ENCODE data around the gene SCNN1B.

The SCNN1B gene

DNA sequence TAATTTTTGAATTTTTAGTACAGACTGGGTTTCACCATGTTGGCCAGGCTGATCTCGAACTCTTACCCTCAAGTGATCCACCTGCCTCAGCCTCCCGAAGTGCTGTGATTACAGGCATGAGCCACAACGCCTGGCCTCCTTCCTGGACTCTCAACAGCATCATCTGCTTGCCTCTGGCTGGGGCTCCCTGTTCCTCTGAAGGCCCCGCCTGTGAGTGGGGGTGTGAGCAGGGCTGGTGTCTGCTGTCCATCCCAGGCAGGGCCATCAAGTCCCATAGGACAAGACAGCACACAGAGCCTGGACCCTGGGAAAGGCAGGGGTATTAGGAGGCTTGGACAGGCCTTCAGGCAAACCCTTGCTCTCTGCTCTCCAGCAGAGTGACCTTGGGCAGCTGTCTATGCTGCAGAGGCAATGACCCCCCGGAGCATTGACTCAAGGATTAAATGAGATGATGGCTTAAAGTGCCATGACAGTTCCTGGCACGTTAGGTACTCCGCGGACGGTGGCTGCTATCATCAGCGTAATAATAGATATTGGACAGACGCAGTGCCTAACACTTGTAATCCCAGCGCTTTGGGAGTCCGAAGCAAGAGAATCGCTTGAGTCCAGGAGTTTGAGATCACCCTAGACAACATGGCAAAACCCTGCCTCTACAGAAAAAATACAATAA, 19.2 kb downstream of the SCNN1B start:
- no peak for DNase-seq

DNA sequence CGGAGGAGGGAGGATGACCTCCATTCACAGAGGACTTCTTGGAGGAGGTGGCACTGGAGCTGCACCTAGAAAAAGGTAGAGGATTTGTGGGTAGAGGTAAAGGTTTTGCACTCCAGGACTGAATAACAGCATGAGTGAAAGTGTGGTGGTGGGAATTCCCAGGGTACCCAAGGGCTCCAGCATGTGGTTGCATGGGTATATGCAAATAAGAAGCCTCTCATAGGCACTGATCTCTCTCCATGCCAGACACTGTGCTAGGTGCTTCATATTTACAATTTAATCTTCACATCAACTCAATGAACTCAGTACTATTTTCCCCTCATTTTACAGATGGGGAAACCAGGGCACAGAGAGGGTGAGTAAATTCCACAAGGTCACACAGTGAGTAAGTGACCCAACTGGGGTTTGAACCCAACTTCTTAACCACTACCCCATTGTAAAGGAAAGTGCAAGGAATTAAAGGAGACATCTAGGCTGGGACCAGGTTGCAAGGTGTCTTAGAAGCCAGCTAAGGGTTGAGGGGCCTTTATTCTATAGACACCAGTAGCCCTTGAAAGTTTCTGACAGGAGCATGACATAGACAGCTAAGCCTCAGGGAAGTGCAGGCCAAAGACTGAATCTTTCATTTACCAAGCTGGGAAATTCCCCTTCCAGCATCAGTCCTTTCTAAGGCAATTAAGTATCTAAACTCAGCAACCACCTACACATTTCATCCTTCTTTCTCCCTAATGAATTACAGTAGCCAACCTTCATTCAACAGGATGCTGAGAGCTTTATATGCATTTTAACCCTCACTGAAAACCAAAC, 21.3 kb downstream of the SCNN1B start:
- no peak for DNase-seq

DNA sequence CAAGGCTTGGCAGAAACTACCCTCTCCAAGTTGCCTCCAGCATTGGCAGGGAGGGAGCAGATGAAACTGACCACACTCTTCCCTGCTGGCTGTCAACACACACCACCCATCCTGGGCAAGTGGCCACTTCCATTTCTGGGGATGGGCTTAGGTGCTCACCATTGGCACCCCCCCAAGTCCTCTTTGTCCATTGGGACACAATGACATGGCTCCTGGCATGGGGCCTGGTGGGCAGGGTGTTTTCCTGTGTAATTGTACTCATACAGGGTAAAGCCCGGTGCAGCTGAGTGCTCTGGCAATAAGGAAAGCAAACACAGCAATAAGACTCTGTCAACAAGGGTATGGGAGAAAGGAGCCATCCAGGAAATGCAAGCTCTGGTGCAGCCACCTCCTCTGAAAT, 22.6 kb downstream of the SCNN1B start:
- DNase-seq: no peak

GRCh38 chr16:23327836-23328235, 25.7 kb downstream of the SCNN1B start:
- no peak for DNase-seq

DNA sequence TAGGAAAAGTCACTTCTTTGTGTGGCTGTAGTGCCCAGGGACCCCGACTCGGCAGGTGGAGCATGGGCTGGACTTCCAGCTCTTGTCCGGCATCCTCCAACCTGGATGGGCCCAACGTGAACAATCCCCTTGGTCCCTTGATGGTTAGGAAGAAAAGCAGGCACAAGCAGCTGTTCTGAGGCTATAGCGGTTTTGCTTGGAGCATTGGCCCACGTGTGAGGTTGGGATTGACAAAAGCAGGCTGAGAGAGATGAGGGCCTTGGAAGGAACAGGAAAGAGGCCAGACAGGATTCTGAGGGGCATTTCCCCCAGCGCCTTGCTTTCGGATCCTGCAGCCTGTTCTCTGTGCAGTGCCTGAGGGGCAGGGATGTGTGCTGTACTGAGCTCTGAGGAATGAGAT, 28.1 kb downstream of the SCNN1B start:
- no peak for DNase-seq

- no peak for DNase-seq
These were observed 28.6 kb downstream of the SCNN1B start for GRCh38 chr16:23330583-23331249.

- no peak for DNase-seq
These were observed 31.0 kb downstream of the SCNN1B start for GRCh38 chr16:23333034-23333579.

GRCh38 chr16:23333831-23334456, 31.8 kb downstream of the SCNN1B start:
- no peak for DNase-seq

DNA sequence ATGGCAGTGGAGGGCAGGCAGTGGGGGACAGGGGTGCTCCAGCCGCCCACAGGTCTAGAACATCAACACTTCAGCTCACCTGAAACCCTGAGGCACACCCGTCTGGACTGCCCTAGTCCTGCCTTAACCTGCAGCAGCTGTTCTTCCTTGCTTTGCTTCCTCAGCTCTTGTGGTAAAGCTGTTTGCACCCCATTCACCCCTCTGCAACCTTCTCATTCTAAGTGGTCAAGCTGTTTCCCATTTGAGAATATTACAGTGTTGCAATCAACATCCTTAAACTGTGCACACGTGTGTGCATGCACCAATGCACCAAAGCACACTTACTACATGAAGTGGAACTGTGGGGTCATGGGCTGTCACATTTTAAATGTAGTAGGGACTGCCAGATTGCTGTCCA, 32.4 kb downstream of the SCNN1B start:
- DNase-seq: no peak

GRCh38 chr16:23334950-23335349, 32.8 kb downstream of the SCNN1B start:
- DNase-seq: no peak

DNA sequence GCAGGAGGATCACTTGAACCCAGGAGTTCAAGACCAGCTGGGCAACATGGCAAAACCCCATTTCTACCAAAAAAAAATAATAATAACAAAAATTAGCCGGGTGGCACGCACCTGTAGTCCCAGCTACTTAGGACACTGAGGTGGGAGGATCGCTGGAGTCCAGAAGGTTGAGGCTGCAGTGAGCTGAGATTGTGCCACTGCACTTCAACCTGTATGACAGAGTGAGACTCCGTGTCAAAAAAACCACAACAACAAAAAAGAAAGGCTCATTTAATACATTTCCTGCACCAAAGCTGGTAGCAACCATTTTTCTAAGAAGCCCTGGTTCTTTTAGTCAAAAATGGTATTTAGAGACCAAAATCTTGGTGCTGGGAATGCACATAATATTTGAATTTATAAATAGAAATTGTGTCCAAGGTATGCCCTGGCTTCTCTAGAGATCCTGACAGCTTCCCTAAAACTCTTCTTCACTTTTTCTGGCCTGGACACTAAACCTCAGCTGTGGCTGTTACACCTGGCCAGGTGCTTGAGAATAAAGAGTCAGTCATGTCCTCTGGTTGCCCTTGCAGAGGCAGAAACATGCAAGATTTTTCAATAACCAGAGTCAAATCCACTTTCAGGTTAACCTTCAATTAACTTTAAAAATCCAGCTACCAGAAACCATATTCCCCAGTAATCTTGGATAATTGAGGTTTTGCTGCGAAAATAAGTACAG, 35.9 kb downstream of the SCNN1B start:
- no peak for DNase-seq

DNA sequence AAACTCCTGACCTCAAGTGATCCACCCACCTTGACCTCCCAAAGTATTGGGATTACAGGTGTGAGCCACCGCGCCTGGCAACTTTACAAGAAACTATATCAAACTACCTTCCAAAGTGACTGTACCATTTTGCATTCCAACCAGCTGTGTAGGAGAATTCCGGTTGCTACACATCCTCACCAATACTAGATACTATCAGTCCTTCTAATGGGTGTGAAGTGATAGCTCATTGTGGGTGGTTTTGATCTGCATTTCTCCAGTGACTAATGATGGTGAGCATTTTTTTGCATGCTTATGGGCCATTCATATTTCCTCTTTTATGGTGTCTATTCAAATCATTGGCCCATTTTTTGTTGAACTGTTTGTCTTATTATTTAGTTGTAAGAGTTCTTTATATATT, 37.7 kb downstream of the SCNN1B start:
- DNase-seq: no peak

DNA sequence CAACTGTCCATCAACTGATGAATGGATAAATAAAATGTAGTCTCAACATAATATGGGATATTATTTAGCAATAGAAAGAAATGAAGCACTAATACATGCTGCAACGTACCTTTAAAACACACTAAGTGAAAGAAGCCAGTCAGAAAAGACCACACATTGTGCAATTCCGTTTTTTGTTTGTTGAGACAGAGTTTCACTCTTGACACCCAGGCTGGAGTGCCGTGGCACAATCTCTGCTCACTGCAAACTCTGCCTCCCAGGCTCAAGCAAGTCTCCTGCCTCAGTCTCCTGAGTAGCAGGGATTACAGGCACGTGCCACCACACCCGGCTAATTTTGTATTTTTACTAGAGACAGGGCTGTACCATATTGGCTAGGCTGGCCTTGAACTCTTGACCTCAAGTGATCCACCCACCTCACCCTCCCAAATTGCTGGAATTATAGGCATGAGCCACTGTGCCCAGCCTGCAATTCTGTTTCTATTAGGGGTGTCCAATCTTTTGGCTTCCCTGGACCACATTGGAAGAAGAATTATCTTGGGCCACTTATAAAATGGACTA, 40.1 kb downstream of the SCNN1B start:
- no peak for DNase-seq

- no peak for DNase-seq
These were observed 41.8 kb downstream of the SCNN1B start for GRCh38 chr16:23343643-23344612.

DNA sequence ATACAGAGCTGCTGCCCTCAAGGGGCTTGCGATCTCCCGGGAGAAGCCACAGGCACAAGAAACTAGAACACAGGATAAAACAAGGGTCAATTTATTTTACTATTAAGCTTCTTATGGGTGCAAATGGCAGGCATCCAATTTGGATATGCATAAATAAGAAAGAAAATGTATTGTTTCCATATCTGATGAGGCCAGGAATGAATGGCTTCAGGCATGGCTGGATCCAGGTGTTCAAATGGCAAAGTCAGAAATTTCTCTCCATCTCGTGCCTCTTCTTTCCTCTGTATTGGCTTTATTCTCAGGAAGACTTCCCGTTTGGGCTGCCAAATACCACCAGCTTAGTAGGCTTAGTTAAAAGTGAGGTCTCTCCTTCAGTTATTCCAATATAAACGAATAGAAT, 43.1 kb downstream of the SCNN1B start:
- DNase-seq: no peak

- no peak for DNase-seq
These were observed 46.7 kb downstream of the SCNN1B start for GRCh38 chr16:23348579-23349469.

DNA sequence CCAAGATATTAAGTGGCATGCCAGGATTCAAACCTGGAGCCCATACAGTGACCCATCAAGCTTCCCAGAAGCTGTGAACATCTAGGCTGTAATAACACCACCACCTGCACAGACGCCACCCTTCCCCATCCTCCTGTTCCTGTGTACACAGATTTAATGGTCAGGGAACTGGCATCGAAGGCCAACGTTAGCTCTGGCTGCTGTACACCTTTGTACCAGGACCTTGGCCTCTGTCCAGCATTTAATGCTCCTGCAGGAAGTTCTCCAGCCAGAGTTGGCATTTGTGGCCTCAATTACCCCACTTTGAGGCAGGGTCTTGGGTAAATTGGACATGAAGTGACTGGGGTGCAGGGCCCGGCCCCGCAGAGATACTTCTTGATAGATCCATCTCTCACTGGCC, 49.3 kb downstream of the SCNN1B start:
- DNase-seq: no peak

GRCh38 chr16:23353440-23353839, 51.3 kb downstream of the SCNN1B start:
- DNase-seq: no peak

- no peak for DNase-seq
These were observed 52.1 kb downstream of the SCNN1B start for GRCh38 chr16:23354246-23354645.

DNA sequence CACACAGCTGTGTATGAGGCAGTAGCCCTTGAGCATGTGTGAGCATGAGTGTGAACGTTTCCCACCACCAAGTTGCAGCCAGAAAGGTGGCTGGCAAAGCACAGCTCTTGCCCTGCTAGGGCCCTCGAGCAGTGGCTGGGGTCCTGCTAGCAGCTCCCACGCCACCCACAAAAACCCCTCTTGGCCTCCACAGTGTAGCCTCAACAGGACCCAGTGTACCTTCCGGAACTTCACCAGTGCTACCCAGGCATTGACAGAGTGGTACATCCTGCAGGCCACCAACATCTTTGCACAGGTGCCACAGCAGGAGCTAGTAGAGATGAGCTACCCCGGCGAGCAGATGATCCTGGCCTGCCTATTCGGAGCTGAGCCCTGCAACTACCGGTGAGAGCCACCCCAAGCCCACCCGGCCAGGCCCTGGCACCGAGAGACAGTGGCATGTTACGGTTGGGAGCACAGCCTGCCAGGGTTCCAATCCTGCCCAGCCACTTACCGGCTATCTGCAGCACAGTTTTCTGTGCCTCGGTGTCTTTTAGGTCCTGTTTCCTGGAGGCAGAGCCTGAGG, 53.1 kb downstream of the SCNN1B start:
- DNase-seq: no peak

Data from right forelimb (tissue), 1 donor.